Caco-2 (cell line): ENCODE measurements around the gene HMCN2. TPM values are rescaled to one million over a fixed set of nuclear protein-coding genes. Genes with fewer than 3 reads are reported as not detected.

Source experiments
- BruUV-seq: library from RNA; stranded (reverse); fragments of 400-500 nt; replicated peaks from 2 replicates; lab custom pipeline; 2021; lab: Mats Ljungman, UMichigan
- CTCF ChIA-PET: fragments of 300-600 bp; sonication (Branson Sonifier 250); formaldehyde crosslinking; loops from one replicate; lab custom pipeline; 2022; ENCODE audit warnings: antibody characterized with exemption; lab: Charles Lee
- POLR2A ChIA-PET: fragments of 300-600 bp; sonication (Branson Sonifier 250); formaldehyde crosslinking; loops from one replicate; lab custom pipeline; 2022; ENCODE audit warnings: antibody characterized with exemption; lab: Charles Lee
- DNase-seq, 2 experiments: peaks; one replicate each; pipeline versions ENCODE4 v3.0.0 to v3.0.0-alpha.2; 2020 to 2022
- H3K27me3 ChIP-seq: replicated peaks from 2 replicates; pipeline ENCODE4 v1.6.0; 2011; ENCODE audit warnings: low read length; ENCODE audit not compliant: control insufficient read depth, insufficient read depth
- H3K36me3 ChIP-seq: 2 replicates; pipeline ENCODE4 v1.5.1; 2011; ENCODE audit warnings: low read length; ENCODE audit not compliant: control insufficient read depth, insufficient read depth
- H3K4me1 ChIP-seq: fragments of 250-450 bp; sonication (Bioruptor Pico); 2 replicates; pipeline ENCODE4 v1.5.1; 2020; ENCODE audit warnings: mild to moderate bottlenecking
- H3K4me3 ChIP-seq: 2 replicates; pipeline ENCODE4 v1.5.1; 2011; ENCODE audit warnings: low read depth, mild to moderate bottlenecking, control low read depth, low read length
- H3K9me3 ChIP-seq: fragments of 250-450 bp; sonication (Bioruptor Pico); 2 replicates; pipeline ENCODE4 v1.5.1; 2020; ENCODE audit warnings: mild to moderate bottlenecking, moderate library complexity
- H3K27ac Mint-ChIP-seq: one replicate; pipeline ENCODE4 v1.8.0; 2022; ENCODE audit warnings: mixed read lengths; ENCODE audit not compliant: unreplicated experiment
- H3K27me3 Mint-ChIP-seq: one replicate; pipeline ENCODE4 v1.8.0; 2022; ENCODE audit warnings: mixed read lengths; ENCODE audit not compliant: insufficient read depth, unreplicated experiment
- H3K36me3 Mint-ChIP-seq: one replicate; pipeline ENCODE4 v1.8.0; 2022; ENCODE audit warnings: mild to moderate bottlenecking, mixed read lengths; ENCODE audit not compliant: insufficient read depth, unreplicated experiment
- H3K4me1 Mint-ChIP-seq: one replicate; pipeline ENCODE4 v1.8.0; 2022; ENCODE audit warnings: low read depth, mixed read lengths; ENCODE audit not compliant: unreplicated experiment
- H3K4me3 Mint-ChIP-seq: one replicate; pipeline ENCODE4 v1.8.0; 2022; ENCODE audit warnings: mild to moderate bottlenecking, moderate library complexity, mixed read lengths; ENCODE audit not compliant: unreplicated experiment
- H3K9me3 Mint-ChIP-seq: one replicate; pipeline ENCODE4 v1.8.0; 2022; ENCODE audit warnings: mixed read lengths; ENCODE audit not compliant: unreplicated experiment
- CTCF ChIP-seq, 2 experiments: fragments of 200-600 bp in 1 of 2; IDR thresholded peaks; 1 replicate in 1 of 2; 2 replicates in 1 of 2; pipeline versions ENCODE4 v1.5.1 to v1.8.0; 2011 to 2022; ENCODE audit warnings: antibody characterized with exemption in 1 of 2, control low read depth in 1 of 2, inconsistent platforms in 1 of 2, low read depth in 1 of 2, low read length in 1 of 2, mild to moderate bottlenecking in 1 of 2, moderate library complexity in 1 of 2; ENCODE audit not compliant: insufficient read depth in 1 of 2, severe bottlenecking in 1 of 2, unreplicated experiment in 1 of 2
- intact Hi-C: fragments of 100-400 bp; cut with micrococcal nuclease; formaldehyde crosslinking; loops from one replicate; pipeline ENCODE4 v1.10.0; 2022; ENCODE audit not compliant: unreplicated experiment
- total RNA-seq: library from RNA; stranded (reverse); gene quantifications from 2 replicates; pipeline ENCODE4 v1.2.3, GENCODE V29; 2022

HMCN2 gene
- total RNA-seq, 1 experiment from 2014 or later: 0.41 TPM

DNA sequence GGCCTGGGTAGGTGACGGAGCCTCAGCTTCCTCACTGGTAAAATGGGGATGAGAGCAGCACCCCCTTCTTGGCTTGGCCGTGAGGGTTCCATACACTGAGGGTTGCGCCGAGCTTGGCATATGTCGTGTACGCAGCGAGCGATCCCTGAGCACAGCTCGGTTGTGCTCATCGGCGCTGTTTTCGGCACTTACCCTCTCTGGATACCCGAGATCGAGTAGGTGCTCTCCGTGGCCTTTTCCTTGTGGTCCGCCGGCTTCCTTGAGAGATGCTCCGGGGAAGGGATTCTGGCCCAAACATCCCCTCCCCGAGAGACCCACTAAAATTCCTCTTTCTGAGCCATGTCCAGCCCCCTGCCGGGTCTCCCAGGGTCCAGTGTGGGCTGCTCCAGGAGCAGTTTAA lies 40.0 kb upstream of the HMCN2 start:
- intact Hi-C loops: no loop called here
- no peaks in the 10 kb centered on the region for H3K27me3 Mint-ChIP-seq
- no peak for TF ChIP-seq CTCF (IDR thresholded peaks at IDR 0.05; ENCODE audit: insufficient read depth in 1 of 2, low read depth in 1 of 2, low read length in 1 of 2, severe bottlenecking in 1 of 2, unreplicated experiment in 1 of 2)
- Histone ChIP-seq H3K27me3 (no peaks in the 10 kb centered on the region), H3K4me1 (no peaks in the 10 kb centered on the region), H3K36me3 (no peaks in the 10 kb centered on the region; the same call in 1 of the 2 replicates), H3K9me3 (no peaks in the 10 kb centered on the region), H3K4me3 (no peak overlapping the region)
- H3K4me3 Mint-ChIP-seq: no peak overlapping the region
- no peak for DNase-seq
- no peaks in the 10 kb centered on the region for H3K9me3 Mint-ChIP-seq
- CTCF ChIA-PET: no interaction called here
- BruUV-seq: no TSS peak
- POLR2A ChIA-PET: no interaction called here
- no peaks in the 10 kb centered on the region for H3K4me1 Mint-ChIP-seq
- no peak overlapping the region for H3K27ac Mint-ChIP-seq
- peaks cover 9% of the 10 kb centered on the region for H3K36me3 Mint-ChIP-seq

GRCh38 chr9:130226112-130226511 lies 39.4 kb upstream of the HMCN2 start:
- H3K36me3 Mint-ChIP-seq: peaks cover 9% of the 10 kb centered on the region
- H3K4me1 Mint-ChIP-seq: no peaks in the 10 kb centered on the region
- ChIA-PET POLR2A (no interaction called here), CTCF (interaction anchor here (1.5 kb wide), 1 partner anchor 10 kb away, joined by 4 read pairs; no protein-coding TSS in a partner anchor)
- TF ChIP-seq CTCF (IDR thresholded peaks at IDR 0.05; ENCODE audit: insufficient read depth in 1 of 2, low read depth in 1 of 2, low read length in 1 of 2, severe bottlenecking in 1 of 2, unreplicated experiment in 1 of 2): no peak
- no TSS peak for BruUV-seq
- H3K36me3 ChIP-seq: no peaks in the 10 kb centered on the region; the same call in 1 of the 2 replicates
- no peak for DNase-seq
- no peak overlapping the region for H3K27ac Mint-ChIP-seq
- H3K4me3 Mint-ChIP-seq: no peak overlapping the region
- H3K9me3 ChIP-seq: no peaks in the 10 kb centered on the region
- intact Hi-C loops: no loop called here
- no peaks in the 10 kb centered on the region for H3K9me3 Mint-ChIP-seq
- H3K27me3 Mint-ChIP-seq: no peaks in the 10 kb centered on the region
- no peaks in the 10 kb centered on the region for H3K4me1 ChIP-seq
- no peaks in the 10 kb centered on the region for H3K27me3 ChIP-seq
- H3K4me3 ChIP-seq: no peak overlapping the region

GRCh38 chr9:130227833-130228232 lies 37.7 kb upstream of the HMCN2 start:
- no peak for DNase-seq
- ChIA-PET POLR2A (no interaction called here), CTCF (no interaction called here)
- no peaks in the 10 kb centered on the region for H3K9me3 ChIP-seq
- Mint-ChIP-seq H3K36me3 (peaks cover 9% of the 10 kb centered on the region), H3K27me3 (no peaks in the 10 kb centered on the region), H3K4me3 (no peak overlapping the region), H3K4me1 (no peaks in the 10 kb centered on the region), H3K27ac (no peak overlapping the region), H3K9me3 (no peaks in the 10 kb centered on the region)
- BruUV-seq: no TSS peak
- intact Hi-C loops: no loop called here
- no peaks in the 10 kb centered on the region for H3K27me3 ChIP-seq
- no peak overlapping the region for H3K4me3 ChIP-seq
- TF ChIP-seq CTCF (IDR thresholded peaks at IDR 0.05; ENCODE audit: insufficient read depth in 1 of 2, low read depth in 1 of 2, low read length in 1 of 2, severe bottlenecking in 1 of 2, unreplicated experiment in 1 of 2): no peak
- H3K36me3 ChIP-seq: no peaks in the 10 kb centered on the region; the same call in 1 of the 2 replicates
- H3K4me1 ChIP-seq: no peaks in the 10 kb centered on the region
